GM19240 (cell line): Measurements from ENCODE around the gene C10orf143.
"Not testable (repeated sequence)": the region's sequence is repeated elsewhere in the genome, so short reads cannot be mapped to it uniquely, and the experiment has no call there.

Experiments
- DNase-seq: peaks from one replicate; pipeline ENCODE4 v3.0.0; 2011; ENCODE audit warnings: low spot score; ENCODE audit not compliant: insufficient read length

Gene C10orf143

DNA sequence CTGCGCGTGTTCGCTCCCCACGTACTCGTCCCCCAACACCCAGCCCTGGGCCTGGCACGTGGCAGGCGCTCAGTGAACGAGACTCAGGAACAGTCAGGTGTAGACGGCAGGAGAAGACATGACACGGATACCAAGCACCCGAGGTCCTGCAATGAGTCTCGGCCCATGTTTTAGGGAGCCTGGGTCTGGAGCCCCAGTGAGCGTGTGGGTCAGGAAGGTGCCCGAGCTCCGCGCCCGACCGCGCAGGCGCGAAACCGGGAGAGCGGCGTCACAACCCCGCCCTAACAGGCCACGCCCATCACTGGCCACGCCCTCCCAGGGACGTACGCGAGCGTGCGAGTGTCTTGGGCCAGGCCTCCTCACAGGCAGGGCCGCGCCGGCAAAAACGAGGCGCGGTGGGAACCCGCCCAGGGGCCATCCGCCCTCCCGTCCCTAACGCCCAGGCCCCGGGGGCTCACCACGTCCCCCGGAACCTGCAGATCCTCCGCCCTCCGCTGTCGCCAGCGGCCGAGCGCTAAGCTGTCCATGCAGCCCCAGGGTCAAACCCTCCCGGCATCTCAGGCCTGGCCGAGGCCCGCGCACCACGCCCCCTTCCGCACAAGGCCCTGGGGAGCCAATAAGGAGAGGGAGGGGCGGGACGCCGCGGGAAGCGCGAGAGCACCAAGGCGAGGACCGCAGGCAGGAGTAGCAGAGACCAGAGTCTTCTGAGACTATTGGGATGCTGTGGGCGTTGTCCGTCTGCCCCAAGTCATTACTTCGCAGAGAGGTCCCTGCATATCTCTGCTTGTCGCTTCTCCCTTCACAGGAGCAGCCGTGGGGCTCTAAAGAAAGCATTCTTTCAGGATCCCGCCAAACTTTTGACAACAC is at the start of gene C10orf143:
Gene C10orf143, minus strand, starts transcription at position 585 of the 867 bp plus-strand sequence. Its CDS starts 58 bp downstream, at position 527.
- peak; percentile 71 for DNase-seq

DNA sequence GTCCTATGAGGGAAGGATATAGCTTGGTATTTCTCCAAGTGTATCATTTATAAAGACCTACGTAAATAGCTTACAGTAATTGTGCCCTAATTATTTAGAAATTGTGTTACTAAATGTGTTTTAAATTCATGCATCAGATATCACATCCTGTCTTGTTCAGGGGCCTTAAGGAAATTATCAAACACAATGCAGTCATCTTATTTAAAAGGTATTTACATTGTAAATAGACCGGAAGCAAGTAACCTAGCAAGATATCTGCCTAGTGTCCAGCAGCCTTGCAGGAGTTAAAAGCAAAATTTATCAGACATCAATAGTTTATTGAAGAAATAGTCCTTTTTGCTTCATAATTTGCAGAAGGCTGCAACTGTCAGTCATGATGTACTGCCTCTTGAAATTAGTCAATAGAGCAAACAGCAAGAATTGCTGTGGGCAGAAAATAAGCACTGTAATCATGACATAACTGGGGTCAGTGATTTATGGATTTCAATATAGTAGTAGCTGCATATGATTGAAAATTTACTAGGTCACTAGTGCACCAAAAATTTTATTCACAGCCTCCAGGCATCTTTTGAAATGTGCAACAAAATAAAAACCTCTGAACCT is 48.7 kb upstream of the C10orf143 start:
- DNase-seq: no peak

GRCh38 chr10:130146042-130146441 is 35.4 kb upstream of the C10orf143 start:
- no peak for DNase-seq

DNA sequence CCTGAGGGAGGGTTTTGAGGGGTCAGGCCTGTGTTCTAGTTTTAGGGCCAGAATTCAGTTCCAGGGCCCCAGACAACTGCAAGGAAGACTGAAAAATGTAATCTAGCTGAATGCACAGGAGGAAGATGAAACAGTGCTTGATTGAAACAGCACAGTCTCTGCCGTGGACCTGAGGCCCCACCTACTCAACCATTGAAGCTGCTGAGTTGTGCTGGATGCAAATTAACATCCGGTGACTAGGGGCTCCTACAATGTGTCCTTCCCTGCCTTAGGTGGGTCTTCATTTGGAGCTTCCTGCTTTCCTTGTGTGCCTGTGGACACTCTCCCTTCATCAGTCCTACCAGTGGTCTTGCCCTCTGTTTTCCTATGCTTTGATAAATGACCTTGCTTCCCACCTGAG is 31.2 kb upstream of the C10orf143 start:
- no peak for DNase-seq

- DNase-seq: no peak
Observed at GRCh38 chr10:130141460-130141859, 30.8 kb upstream of the C10orf143 start.

DNA sequence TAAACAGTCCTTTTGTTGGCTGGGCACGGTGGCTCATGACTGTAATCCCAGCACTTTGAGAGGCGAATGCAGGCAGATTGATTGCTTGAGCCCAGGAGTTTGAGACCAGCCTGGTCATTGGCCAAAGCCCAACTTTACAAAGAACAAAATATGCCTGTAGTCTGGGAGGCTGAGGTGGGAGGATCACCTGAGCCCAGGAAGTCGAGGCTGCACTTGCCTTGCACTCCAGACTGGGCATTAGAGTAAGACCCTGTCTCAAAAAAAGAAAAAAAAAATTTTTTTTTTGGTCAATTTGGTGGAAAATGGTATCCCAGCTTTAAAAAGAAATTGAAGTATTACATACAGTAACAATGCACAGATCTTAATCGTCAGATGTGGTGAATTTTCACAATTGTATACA is 30.4 kb upstream of the C10orf143 start:
- no peak for DNase-seq

- DNase-seq: no peak
Observed at GRCh38 chr10:130140425-130140824, 29.8 kb upstream of the C10orf143 start.

GRCh38 chr10:130138479-130138866 is 27.8 kb upstream of the C10orf143 start:
- no peak for DNase-seq

DNA sequence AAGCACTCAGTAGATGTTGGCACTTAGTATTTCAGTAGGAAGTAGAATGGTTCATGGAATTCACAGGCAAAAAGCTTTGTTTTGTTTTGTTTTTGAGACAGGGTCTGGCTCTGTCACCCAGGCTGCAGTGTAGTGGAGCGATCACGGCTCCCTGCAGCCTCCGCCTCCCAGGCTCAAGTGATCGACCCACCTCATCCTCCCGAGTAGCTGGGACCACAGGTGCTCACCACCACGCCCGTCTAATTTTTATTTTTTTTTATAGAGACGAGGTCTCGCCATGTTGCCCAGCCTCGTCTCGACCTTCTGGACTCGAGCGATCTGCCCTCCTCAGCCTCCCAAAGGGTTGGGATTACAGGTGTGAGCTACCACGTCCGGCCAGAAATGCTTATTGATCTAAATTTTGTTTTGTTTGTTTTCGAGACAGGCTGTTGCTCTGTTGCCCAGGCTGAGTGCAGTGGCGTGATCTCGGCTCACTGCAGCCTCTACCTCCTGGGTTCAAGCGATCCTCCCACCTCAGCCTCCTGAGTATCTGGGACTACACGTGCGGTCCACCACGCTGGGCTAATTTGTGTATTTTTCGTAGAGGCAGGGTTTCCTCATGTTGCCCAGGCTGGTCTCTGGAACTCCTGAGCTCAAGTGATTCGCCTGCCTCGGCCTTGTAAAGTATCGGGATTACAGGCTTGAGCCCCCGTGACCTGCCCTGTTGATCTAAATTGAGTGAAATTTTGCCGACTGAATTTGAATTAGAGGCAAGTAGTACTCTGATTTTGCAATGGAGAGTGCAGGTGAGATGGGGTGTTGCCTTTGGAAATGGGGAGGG is 27.2 kb upstream of the C10orf143 start:
- DNase-seq: no peak

GRCh38 chr10:130137090-130137448 is 26.4 kb upstream of the C10orf143 start:
- DNase-seq: no peak

DNA sequence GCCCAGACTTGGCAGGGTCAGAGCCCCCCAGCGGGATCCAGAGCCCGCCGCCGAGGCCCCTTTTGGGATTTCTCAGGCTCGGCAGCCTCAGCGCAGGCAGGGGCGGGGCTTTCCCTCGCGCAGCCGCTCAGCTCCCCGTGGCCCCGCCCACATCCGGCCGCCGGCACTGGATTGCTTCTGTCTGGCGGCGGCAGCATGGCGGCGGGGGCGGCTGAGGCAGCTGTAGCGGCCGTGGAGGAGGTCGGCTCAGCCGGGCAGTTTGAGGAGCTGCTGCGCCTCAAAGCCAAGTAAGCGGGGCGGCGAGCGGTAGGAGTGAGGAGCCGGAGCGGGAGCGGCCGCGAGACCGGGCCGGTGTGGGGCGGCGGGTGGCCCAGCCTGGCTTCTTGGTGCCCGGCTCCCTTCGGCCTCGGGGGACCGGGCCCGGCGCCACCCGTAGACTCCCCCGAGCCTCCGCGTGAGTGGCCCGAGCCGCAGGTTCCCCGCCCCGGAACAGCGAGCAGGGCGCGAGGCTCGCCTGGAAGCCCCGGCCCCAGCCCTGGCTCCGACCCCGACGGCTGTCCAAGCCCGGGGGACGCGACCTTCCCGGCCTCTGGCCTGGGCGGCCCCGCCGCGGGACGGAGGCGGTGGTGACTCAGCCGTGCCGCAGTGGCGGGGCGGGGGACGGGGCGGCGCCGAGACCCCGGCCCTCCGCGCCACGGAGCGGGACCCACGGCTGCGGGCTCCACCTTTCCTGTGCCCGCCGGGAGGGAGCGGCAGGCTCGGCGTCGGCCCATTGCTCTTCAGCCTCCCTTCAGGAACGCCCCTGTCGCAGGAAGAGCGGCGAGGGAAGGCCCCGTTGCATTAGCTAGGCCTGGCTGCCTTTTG is 25.8 kb upstream of the C10orf143 start, which contains the start of gene GLRX3:
Gene GLRX3, plus strand, starts transcription at position 166 of the 864 bp plus-strand sequence. Its CDS starts 30 bp downstream, at position 196.
- peak; percentile 65 for DNase-seq

DNA sequence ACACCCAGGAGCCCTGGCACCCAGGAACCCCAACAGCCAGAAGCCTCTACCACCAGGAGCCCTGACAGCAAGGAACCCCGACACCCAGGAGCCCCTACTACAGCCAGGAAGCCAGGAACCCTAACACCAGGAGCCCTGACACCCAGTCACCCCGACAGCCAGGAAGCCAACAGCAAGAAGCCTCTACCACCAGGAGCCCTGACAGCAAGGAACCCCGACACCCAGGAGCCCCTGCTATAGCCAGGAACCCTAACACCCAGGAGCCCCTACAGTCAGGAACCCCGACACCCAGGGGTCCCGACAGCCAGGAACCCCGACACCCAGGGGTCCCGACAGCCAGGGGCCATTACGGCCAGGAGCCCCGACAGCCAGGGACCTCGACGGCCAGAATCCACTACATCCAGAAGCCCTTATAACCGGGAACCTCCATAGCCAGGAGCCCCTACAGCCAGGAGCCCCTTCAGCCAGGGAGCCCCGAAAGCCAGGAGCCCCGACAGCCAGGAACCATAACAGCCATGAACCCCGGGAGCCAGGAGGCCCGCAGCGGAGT is 25.1 kb upstream of the C10orf143 start:
- DNase-seq: no peak

DNA sequence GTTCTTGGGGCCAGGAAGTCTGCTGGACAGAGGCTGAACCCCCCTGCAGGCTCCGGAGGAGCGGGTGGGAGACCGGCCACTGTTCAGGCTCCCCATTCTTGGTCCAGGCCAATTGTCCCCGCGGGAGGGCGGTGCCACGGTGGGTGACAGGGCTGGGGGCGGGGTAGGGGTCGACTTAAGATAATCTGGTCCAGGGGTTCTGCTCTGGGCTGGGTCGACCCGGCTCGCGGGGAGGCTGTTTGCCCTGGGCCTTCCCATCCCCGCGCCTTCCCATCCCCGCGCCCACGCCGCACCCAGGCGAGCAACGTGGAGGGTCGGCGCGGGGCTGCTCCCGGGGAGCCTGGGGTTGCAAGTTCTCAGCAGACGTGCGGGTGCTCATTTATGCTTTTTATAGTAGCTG is 18.3 kb upstream of the C10orf143 start:
- DNase-seq: no peak

DNA sequence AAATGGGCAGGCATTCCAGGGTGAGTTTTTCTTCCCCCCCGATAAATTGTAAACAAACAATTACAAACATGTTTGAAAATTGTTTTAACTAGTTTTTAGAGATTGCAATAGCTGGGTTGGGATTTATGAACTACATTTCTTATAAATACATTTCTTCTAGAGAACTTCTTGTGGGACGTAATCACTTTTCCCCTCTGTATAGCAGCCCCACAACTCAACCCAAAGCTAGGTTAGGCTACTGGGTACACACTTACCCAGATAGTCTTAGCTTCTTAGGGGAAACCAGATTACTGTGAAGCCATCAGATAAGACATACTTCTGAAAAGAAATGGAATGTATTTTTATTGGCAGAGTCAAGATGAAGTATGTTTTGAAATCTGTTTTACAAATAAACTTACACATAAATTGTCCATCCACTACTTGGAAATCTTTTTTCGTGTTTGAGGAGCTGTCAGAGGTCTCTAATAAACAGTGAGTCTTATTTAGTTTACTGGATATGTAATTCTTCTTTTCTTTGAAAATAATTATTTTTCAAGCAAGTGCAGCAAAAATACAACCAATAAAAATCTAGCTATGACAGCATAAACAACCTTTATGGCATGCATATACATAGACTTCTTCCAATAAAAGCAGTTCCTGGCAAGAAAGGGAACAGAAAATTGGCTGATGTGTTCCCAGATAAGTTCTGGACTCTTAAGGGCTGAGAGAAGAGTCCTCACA is 17.6 kb upstream of the C10orf143 start:
- DNase-seq: no peak

- DNase-seq: peak; percentile 78
Observed at GRCh38 chr10:130127364-130128061, 16.9 kb upstream of the C10orf143 start.

DNA sequence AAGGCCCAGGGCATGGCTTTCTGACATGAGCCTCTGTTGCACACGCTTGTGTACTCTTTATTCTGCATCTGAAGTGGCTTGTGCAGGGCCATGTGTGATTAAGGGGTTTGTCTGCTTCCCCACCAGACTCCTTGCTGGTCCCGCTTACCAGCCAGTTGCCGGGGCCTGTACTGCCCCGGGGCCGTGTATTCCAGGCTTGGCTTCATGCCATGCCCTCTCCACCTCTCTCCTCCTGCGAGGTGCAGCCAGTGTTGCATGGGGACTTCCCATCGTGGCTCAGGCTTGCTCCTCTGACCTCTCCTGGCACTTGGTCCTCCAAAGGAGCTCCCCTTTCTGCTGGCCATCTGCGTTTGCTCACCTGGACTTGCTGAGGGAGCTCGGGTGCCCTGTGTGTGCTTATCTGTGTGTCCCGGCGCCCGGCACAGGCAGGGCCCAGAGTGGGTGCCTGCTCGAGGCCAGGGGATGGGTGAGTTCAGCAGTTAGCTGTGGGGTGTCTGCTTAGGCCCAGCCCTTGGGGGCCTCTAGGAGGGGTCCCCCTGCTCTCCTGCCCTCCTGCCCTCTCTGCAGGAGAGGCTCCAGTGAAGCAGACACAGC is 11.0 kb upstream of the C10orf143 start:
- DNase-seq: no peak

DNA sequence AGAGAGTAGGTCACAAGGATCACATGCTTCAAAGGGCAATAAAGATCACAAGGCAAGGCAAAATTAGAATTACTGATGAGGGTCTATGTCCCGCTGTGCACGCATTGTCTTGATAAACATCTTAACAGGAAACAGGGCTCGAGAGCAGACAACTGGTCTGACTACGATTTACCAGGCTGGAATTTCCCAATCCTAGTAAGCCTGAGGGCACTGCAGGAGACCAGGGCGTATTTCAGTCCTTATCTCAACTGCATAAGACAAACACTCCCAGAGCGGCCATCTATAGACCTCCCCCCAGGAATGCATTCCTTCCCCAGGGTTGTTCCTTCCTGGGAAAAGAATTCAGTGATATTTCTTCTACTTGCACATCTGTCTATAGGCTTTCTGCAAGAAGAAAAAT is 6.9 kb upstream of the C10orf143 start:
- not testable (repeated sequence) for DNase-seq

- DNase-seq: not testable (repeated sequence)
Observed at GRCh38 chr10:130116942-130117341, 6.3 kb upstream of the C10orf143 start.

DNA sequence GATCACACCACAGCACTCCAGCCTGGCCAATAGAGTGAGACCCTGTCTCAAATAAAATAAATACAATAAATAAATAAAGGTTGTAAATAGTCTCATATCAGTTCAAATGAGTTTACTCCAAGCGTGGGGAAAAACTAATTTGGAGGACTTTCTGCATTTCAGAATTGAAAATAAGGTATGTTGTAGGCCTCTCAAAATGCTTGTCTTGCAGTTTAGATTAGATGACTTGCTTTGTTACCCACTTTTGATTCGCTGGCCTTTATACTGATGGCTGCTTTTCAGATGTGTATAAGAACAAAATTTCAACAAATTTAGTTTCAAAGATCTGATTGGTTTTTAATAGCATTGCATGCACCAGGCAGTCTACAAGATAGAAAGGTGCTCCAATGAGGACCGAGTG is 2.2 kb upstream of the C10orf143 start:
- no peak for DNase-seq
